Measurements from ENCODE around the gene UNC5CL. TPM values are rescaled to one million over a fixed set of nuclear protein-coding genes. Genes with fewer than 3 reads are reported as not detected.
"Not testable (repeated sequence)": the region's sequence is repeated elsewhere in the genome, so short reads cannot be mapped to it uniquely, and the experiment has no call there.

The UNC5CL gene
- polyA plus RNA-seq, 1 donor: 164 TPM

DNA sequence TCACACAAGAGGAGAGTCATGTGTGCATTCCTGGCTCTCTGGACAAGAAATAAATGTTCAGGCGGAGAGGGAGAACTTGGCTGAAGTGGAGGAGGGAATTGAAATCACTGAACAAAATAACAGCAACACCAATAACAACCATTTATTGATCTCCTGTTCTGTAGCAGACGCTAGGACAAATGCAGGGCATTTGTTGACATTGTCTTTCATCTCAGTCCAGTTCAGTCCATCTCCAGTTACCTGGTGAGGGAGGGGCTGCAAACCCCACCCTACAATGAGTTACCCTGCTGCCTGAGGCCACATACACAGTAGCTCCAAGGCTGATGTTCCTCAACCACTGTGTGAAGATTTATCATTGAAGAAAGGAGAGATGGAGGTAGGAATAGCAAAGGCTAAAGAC, 27.3 kb downstream of the UNC5CL start:
- Histone ChIP-seq H3K9me3 (ENCODE audit: control insufficient read depth, low read depth, low read length) (no peaks in the 10 kb centered on the region), H3K27ac (ENCODE audit: low read length) (no peak overlapping the region), H3K36me3 (ENCODE audit: control insufficient read depth, insufficient read depth, low read length) (no peaks in the 10 kb centered on the region), H3K4me1 (ENCODE audit: control insufficient read depth, insufficient read depth, low read length) (peaks cover 15% of the 10 kb centered on the region), H3K27me3 (ENCODE audit: control insufficient read depth, insufficient read depth, low read length) (no peaks in the 10 kb centered on the region), H3K4me3 (ENCODE audit: low read length) (no peak overlapping the region)
- no peak for DNase-seq
- WGBS (ENCODE audit: insufficient coverage, low lambda C conversion rate): no CpG with 5 or more reads among the region's 2 CpGs

- no peaks in the 10 kb centered on the region for H3K36me3 ChIP-seq (ENCODE audit: control insufficient read depth, insufficient read depth, low read length)
- H3K9me3 ChIP-seq (ENCODE audit: control insufficient read depth, low read depth, low read length): no peaks in the 10 kb centered on the region
- H3K4me3 ChIP-seq (ENCODE audit: low read length): no peak overlapping the region
- no peaks in the 10 kb centered on the region for H3K27me3 ChIP-seq (ENCODE audit: control insufficient read depth, insufficient read depth, low read length)
- H3K4me1 ChIP-seq (ENCODE audit: control insufficient read depth, insufficient read depth, low read length): peaks cover 15% of the 10 kb centered on the region
- WGBS (ENCODE audit: insufficient coverage, low lambda C conversion rate): no CpG with 5 or more reads among the region's 1 CpG
- no peak overlapping the region for H3K27ac ChIP-seq (ENCODE audit: low read length)
- DNase-seq: no peak
Measured at GRCh38 chr6:41009669-41010068, 29.4 kb downstream of the UNC5CL start.

DNA sequence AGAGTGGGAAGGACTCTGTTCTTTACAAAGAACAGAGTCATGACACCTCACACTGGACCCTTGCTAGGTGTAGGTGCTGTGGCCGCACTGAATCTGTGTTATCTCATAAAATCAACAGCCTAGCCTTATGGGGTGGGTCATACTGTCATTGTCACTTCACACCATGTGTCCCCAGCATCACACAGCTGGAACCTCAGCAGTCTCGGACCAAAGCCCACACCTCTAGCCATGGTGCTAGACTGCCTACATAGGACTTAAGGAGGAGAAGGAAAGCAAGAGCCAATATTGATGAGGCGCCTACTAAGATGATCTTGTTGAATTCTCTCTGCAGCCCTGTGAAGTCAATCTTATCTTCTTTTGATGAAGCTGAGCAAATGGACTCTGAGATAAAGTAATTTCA, 31.0 kb downstream of the UNC5CL start:
- no peak for DNase-seq
- Histone ChIP-seq H3K27ac (ENCODE audit: low read length) (no peak overlapping the region), H3K9me3 (ENCODE audit: control insufficient read depth, low read depth, low read length) (no peaks in the 10 kb centered on the region), H3K4me3 (ENCODE audit: low read length) (no peak overlapping the region), H3K27me3 (ENCODE audit: control insufficient read depth, insufficient read depth, low read length) (no peaks in the 10 kb centered on the region), H3K36me3 (ENCODE audit: control insufficient read depth, insufficient read depth, low read length) (no peaks in the 10 kb centered on the region), H3K4me1 (ENCODE audit: control insufficient read depth, insufficient read depth, low read length) (peaks cover 11% of the 10 kb centered on the region)
- WGBS (ENCODE audit: insufficient coverage, low lambda C conversion rate): no CpG with 5 or more reads among the region's 3 CpGs

DNA sequence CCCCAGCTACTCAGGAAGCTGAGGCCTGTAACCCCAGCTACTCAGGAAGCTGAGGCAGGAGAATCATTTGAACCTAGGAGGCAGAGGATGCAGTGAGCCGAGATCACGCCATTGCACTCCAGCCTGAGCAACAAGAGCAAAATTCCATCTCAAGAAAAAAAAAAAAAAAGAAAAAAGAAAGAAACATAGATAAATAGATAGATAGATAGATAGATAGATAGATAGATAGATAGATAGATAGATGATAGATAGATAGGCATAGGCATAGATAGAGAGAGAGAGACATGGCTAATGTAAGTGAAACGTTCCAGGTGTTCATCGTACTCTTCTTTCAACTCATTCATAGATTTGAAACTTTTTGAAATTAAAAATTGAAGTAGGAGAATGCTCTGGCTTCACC, 32.0 kb downstream of the UNC5CL start:
- H3K27me3 ChIP-seq (ENCODE audit: control insufficient read depth, insufficient read depth, low read length); H3K36me3 ChIP-seq (ENCODE audit: control insufficient read depth, insufficient read depth, low read length); H3K9me3 ChIP-seq (ENCODE audit: control insufficient read depth, low read depth, low read length); H3K27ac ChIP-seq (ENCODE audit: low read length); DNase-seq; H3K4me3 ChIP-seq (ENCODE audit: low read length): not testable (repeated sequence)
- WGBS (ENCODE audit: insufficient coverage, low lambda C conversion rate): no CpG with 5 or more reads among the region's 4 CpGs
- peaks cover 11% of the 10 kb centered on the region for H3K4me1 ChIP-seq (ENCODE audit: control insufficient read depth, insufficient read depth, low read length)

GRCh38 chr6:41006217-41006616, 32.8 kb downstream of the UNC5CL start:
- DNase-seq: peak in 1 of 2 donors; percentile 53
- not testable (repeated sequence) for H3K9me3 ChIP-seq (ENCODE audit: control insufficient read depth, low read depth, low read length); H3K27me3 ChIP-seq (ENCODE audit: control insufficient read depth, insufficient read depth, low read length); H3K36me3 ChIP-seq (ENCODE audit: control insufficient read depth, insufficient read depth, low read length); H3K27ac ChIP-seq (ENCODE audit: low read length); H3K4me3 ChIP-seq (ENCODE audit: low read length)
- peaks cover 11% of the 10 kb centered on the region for H3K4me1 ChIP-seq (ENCODE audit: control insufficient read depth, insufficient read depth, low read length)
- 40% methylated on average over 1 of the region's 7 CpGs for WGBS (ENCODE audit: insufficient coverage, low lambda C conversion rate)

DNA sequence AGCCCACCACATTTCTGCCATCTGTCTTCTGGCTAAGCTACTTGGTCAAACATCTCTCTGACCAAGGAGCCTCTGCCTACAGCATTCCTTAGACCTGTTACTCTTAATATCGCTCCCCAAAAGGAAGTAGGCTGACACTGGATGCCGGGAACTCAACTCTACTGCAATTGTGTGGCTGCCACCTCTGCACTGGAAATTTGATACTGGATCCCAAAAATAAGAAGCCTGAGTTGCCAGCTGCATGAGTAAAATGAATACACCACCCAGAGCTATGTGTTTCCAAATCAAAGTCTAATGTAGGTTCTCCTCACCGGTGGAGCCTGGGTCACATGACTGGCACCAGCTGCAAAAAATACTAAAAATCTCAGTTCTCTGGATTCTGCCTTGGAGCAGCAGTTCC, 36.9 kb downstream of the UNC5CL start:
- no peak for DNase-seq
- no peaks in the 10 kb centered on the region for H3K27me3 ChIP-seq (ENCODE audit: control insufficient read depth, insufficient read depth, low read length)

DNA sequence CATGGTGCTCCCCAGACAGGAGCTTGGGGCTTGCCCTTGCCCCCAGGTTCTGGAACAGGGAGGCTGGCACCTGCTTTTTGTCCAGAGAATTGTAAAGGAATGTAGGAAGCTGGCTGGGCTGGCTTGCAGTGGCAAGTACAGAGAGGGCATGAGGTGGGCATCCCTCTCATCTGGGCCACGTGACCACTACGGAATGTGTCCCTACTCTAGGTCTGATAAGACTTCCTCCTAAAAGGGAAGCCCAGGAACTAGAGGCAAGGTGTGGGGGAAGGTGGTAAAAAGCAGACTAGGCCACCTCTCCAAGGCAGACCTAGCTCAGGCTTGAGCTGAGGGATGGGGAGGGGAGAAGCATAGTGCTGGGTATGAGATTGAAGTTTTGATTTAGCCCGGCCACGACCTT, 38.8 kb downstream of the UNC5CL start:
- no peak overlapping the region for H3K27ac ChIP-seq (ENCODE audit: low read length)
- H3K4me1 ChIP-seq (ENCODE audit: control insufficient read depth, insufficient read depth, low read length): peaks cover 22% of the 10 kb centered on the region
- no peak for DNase-seq
- WGBS (ENCODE audit: insufficient coverage, low lambda C conversion rate): 100% methylated on average over 1 of the region's 4 CpGs
- H3K9me3 ChIP-seq (ENCODE audit: control insufficient read depth, low read depth, low read length): no peaks in the 10 kb centered on the region
- H3K36me3 ChIP-seq (ENCODE audit: control insufficient read depth, insufficient read depth, low read length): no peaks in the 10 kb centered on the region
- no peaks in the 10 kb centered on the region for H3K27me3 ChIP-seq (ENCODE audit: control insufficient read depth, insufficient read depth, low read length)
- no peak overlapping the region for H3K4me3 ChIP-seq (ENCODE audit: low read length)

More for the DNA sequence above, 36.9 kb downstream of the UNC5CL start:
- no CpG with 5 or more reads among the region's 3 CpGs for WGBS (ENCODE audit: insufficient coverage, low lambda C conversion rate)
- Histone ChIP-seq H3K4me3 (ENCODE audit: low read length) (no peak overlapping the region), H3K36me3 (ENCODE audit: control insufficient read depth, insufficient read depth, low read length) (no peaks in the 10 kb centered on the region), H3K9me3 (ENCODE audit: control insufficient read depth, low read depth, low read length) (no peaks in the 10 kb centered on the region), H3K27ac (ENCODE audit: low read length) (no peak overlapping the region), H3K4me1 (ENCODE audit: control insufficient read depth, insufficient read depth, low read length) (peaks cover 10% of the 10 kb centered on the region)

GRCh38 chr6:40999569-40999968, 39.5 kb downstream of the UNC5CL start:
- Histone ChIP-seq H3K27ac (ENCODE audit: low read length) (no peak overlapping the region), H3K9me3 (ENCODE audit: control insufficient read depth, low read depth, low read length) (no peaks in the 10 kb centered on the region), H3K36me3 (ENCODE audit: control insufficient read depth, insufficient read depth, low read length) (no peaks in the 10 kb centered on the region), H3K27me3 (ENCODE audit: control insufficient read depth, insufficient read depth, low read length) (no peaks in the 10 kb centered on the region), H3K4me1 (ENCODE audit: control insufficient read depth, insufficient read depth, low read length) (peaks cover 24% of the 10 kb centered on the region), H3K4me3 (ENCODE audit: low read length) (no peak overlapping the region)
- WGBS (ENCODE audit: insufficient coverage, low lambda C conversion rate): no CpG with 5 or more reads among the region's 3 CpGs
- DNase-seq: peak; percentile 30 to 52

DNA sequence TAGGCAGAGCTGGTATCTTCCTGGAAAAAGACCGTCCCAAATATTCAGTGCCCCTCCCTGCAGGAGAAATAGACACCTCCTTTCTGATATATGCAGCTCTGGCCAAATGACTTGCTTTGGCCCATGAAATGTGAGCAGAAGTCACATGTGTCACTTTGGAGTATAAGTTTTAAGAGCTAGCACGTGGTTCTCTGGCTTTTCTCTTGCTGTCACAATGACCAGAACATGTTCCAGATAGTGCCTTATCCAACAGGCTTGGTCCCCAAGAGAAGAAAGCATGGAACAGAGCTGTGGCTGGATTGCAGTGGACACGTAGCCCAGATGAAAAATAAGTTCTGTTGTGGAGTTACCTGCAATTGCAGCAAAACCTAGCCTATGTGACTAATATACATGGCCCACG, 40.4 kb downstream of the UNC5CL start:
- peaks cover 24% of the 10 kb centered on the region for H3K4me1 ChIP-seq (ENCODE audit: control insufficient read depth, insufficient read depth, low read length)
- no peak overlapping the region for H3K27ac ChIP-seq (ENCODE audit: low read length)
- no peak for DNase-seq
- H3K27me3 ChIP-seq (ENCODE audit: control insufficient read depth, insufficient read depth, low read length): no peaks in the 10 kb centered on the region
- H3K9me3 ChIP-seq (ENCODE audit: control insufficient read depth, low read depth, low read length): no peaks in the 10 kb centered on the region
- WGBS (ENCODE audit: insufficient coverage, low lambda C conversion rate): no CpG with 5 or more reads among the region's 4 CpGs
- no peaks in the 10 kb centered on the region for H3K36me3 ChIP-seq (ENCODE audit: control insufficient read depth, insufficient read depth, low read length)
- no peak overlapping the region for H3K4me3 ChIP-seq (ENCODE audit: low read length)

DNA sequence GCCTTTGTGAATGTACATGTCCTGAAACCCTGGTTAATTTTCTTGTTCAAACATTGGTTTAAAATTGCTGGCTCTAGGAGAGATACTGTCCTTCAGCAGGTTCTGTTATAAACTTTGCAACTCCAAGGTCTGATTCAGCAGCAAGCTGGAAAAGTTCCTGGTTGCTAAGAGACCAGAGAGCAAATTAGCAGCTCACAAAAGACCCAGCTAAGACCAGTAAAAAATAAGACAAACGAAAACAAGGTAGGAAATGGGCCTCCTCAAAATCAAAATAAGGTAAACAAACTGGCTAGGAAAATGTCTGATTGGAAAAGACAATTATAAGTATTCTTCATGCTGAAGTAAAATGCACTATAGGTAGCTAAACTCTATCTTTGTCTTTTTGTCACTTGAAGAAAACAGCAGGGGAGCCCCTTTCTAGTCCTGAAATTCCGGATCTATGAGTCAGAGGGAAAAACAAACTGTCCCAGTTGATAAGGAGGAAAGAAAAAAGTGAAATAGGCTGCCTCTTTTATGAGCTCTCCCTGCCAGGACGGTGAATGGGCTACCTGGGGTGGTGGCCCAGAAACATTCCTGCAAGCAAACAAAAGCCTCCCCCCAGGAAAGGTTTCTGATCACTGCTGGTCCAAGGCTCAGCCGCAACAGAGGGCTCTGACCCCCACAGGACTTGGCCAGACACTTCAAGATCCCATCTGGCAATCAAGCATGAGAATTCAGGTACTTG, 41.6 kb downstream of the UNC5CL start:
- Histone ChIP-seq H3K9me3 (ENCODE audit: control insufficient read depth, low read depth, low read length) (no peaks in the 10 kb centered on the region), H3K27ac (ENCODE audit: low read length) (peak overlapping the region; percentile 82), H3K27me3 (ENCODE audit: control insufficient read depth, insufficient read depth, low read length) (no peaks in the 10 kb centered on the region), H3K4me3 (ENCODE audit: low read length) (no peak overlapping the region), H3K4me1 (ENCODE audit: control insufficient read depth, insufficient read depth, low read length) (peaks cover 24% of the 10 kb centered on the region), H3K36me3 (ENCODE audit: control insufficient read depth, insufficient read depth, low read length) (no peaks in the 10 kb centered on the region)
- peak; percentile 41 to 75 for DNase-seq
- WGBS (ENCODE audit: insufficient coverage, low lambda C conversion rate): 20% methylated on average over 2 of the region's 4 CpGs

DNA sequence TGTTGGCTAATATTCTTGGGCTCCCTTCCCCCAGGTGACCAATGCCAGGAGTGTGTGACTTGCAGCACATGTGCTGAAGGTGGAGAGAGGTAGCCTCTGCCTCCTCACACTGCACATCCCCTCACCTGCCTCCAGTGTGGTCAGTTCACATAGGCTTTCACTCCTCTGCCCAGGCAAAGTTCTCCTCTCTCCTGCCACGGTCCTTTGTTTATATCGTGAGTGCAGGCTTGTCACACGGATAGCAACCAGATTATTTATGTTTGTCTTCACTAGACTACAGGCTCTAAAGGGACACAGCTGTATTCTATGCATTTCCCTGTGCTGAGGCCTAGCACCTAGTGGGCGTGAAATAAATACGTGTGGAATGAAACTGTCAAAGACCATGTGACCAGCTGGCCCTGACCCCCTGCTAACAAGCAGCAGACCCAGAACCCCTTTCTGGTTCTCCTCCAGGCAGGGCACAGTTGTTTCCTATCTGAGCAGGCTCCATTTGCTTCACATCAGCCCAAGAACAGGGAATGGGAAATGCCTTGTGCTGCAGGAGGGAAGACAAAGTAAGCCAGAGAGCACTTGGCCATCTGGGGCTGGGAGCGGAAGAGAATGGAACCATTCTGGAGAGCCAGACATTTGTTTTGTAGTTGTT, 42.3 kb downstream of the UNC5CL start:
- no peak overlapping the region for H3K4me3 ChIP-seq (ENCODE audit: low read length)
- no CpG with 5 or more reads among the region's 6 CpGs for WGBS (ENCODE audit: insufficient coverage, low lambda C conversion rate)
- no peaks in the 10 kb centered on the region for H3K36me3 ChIP-seq (ENCODE audit: control insufficient read depth, insufficient read depth, low read length)
- H3K4me1 ChIP-seq (ENCODE audit: control insufficient read depth, insufficient read depth, low read length): peaks cover 24% of the 10 kb centered on the region
- H3K9me3 ChIP-seq (ENCODE audit: control insufficient read depth, low read depth, low read length): no peaks in the 10 kb centered on the region
- H3K27ac ChIP-seq (ENCODE audit: low read length): peak overlapping the region; percentile 82
- no peaks in the 10 kb centered on the region for H3K27me3 ChIP-seq (ENCODE audit: control insufficient read depth, insufficient read depth, low read length)
- DNase-seq: peak; percentile 33 to 63
